OCI-LY1 (cell line): ENCODE data around the gene R3HCC1L.
A peak's percentile ranks its signal among the peaks of the same experiment; 100 is the strongest.

Source experiments
- H2AFZ ChIP-seq: fragments of 200-600 bp; sonication (generic), shearing (Covaris generic); 2 replicates; pipeline ENCODE4 v1.6.0; 2014; ENCODE audit warnings: antibody characterized with exemption, mild to moderate bottlenecking, low read length
- H3F3A ChIP-seq: fragments of 200-600 bp; sonication (generic), shearing (Covaris generic); 2 replicates; pipeline ENCODE4 v1.6.0; 2014; ENCODE audit warnings: mild to moderate bottlenecking, antibody characterized with exemption, low read length, moderate library complexity; ENCODE audit not compliant: insufficient read depth
- H3K27ac ChIP-seq: fragments of 200-600 bp; sonication (generic); 2 replicates; pipeline ENCODE4 v1.5.1; 2014; ENCODE audit warnings: low read length, mixed run types, mild to moderate bottlenecking, low read depth; ENCODE audit not compliant: poor library complexity, severe bottlenecking
- H3K27me3 ChIP-seq: fragments of 200-600 bp; sonication (generic); 2 replicates; pipeline ENCODE4 v1.6.0; 2014; ENCODE audit warnings: antibody characterized with exemption, mild to moderate bottlenecking, low read length, moderate library complexity; ENCODE audit not compliant: insufficient read depth
- H3K36me3 ChIP-seq: fragments of 200-600 bp; sonication (generic); 2 replicates; pipeline ENCODE4 v1.6.1; 2014; ENCODE audit warnings: mild to moderate bottlenecking, antibody characterized with exemption, low read length, moderate library complexity, mixed read lengths; ENCODE audit not compliant: insufficient read depth
- H3K4me1 ChIP-seq: fragments of 200-600 bp; sonication (generic); 2 replicates; pipeline ENCODE4 v1.5.1; 2014; ENCODE audit warnings: mild to moderate bottlenecking, low read length, moderate library complexity; ENCODE audit not compliant: insufficient read depth, severe bottlenecking
- H3K4me2 ChIP-seq: fragments of 200-600 bp; sonication (generic), shearing (Covaris generic); 2 replicates; pipeline ENCODE4 v1.6.1; 2014; ENCODE audit warnings: low read length
- H3K4me3 ChIP-seq: fragments of 200-600 bp; sonication (generic); 2 replicates; pipeline ENCODE4 v1.5.1; 2014; ENCODE audit warnings: low read length, low read depth, mild to moderate bottlenecking, mixed read lengths; ENCODE audit not compliant: poor library complexity, severe bottlenecking
- H3K79me2 ChIP-seq: fragments of 200-600 bp; shearing (Covaris generic); 2 replicates; pipeline ENCODE4 v1.6.1; 2016; ENCODE audit warnings: mixed run types, low read length, mixed read lengths; ENCODE audit not compliant: insufficient read depth
- H3K9ac ChIP-seq: fragments of 200-600 bp; sonication (generic), shearing (Covaris generic); 2 replicates; pipeline ENCODE4 v1.6.1; 2014; ENCODE audit warnings: mild to moderate bottlenecking, low read length, mixed read lengths
- H3K9me2 ChIP-seq: fragments of 200-600 bp; sonication (generic), shearing (Covaris generic); 2 replicates; pipeline ENCODE4 v1.6.1; 2014; ENCODE audit warnings: low read depth, mild to moderate bottlenecking, low read length, mixed read lengths
- H3K9me3 ChIP-seq: fragments of 200-600 bp; shearing (Covaris generic); 2 replicates; pipeline ENCODE4 v1.6.1; 2014; ENCODE audit warnings: low read length, mixed read lengths
- H4K20me1 ChIP-seq: fragments of 200-600 bp; sonication (generic), shearing (Covaris generic); 2 replicates; pipeline ENCODE4 v1.6.0; 2016; ENCODE audit warnings: mild to moderate bottlenecking, low read length; ENCODE audit not compliant: insufficient read depth
- CTCF ChIP-seq: fragments of 200-600 bp; sonication (generic), shearing (Covaris generic); IDR thresholded peaks from 2 replicates; pipeline ENCODE4 v1.5.1; 2017; ENCODE audit warnings: mild to moderate bottlenecking, antibody characterized with exemption, low read length, moderate library complexity, mixed read lengths
- EZH2 ChIP-seq: fragments of 200-600 bp; sonication (generic), shearing (Covaris generic); IDR thresholded peaks from 2 replicates; pipeline ENCODE4 v1.8.0; 2017; ENCODE audit warnings: borderline replicate concordance, mixed run types, mild to moderate bottlenecking, antibody characterized with exemption, low read length, moderate library complexity, mixed read lengths

R3HCC1L gene

GRCh38 chr10:98260752-98261151 is 126.3 kb downstream of the R3HCC1L start:
- Histone ChIP-seq H3K4me1 (no peaks in the 10 kb centered on the region), H3K27me3 (no peaks in the 10 kb centered on the region), H2AFZ (no peak overlapping the region), H3K36me3 (no peaks in the 10 kb centered on the region), H3K9me2 (no peaks in the 10 kb centered on the region), H3F3A (no peaks in the 10 kb centered on the region), H3K27ac (no peak overlapping the region), H3K9me3 (no peaks in the 10 kb centered on the region), H3K4me3 (no peak overlapping the region), H4K20me1 (no peaks in the 10 kb centered on the region), H3K79me2 (no peaks in the 10 kb centered on the region), H3K9ac (no peak overlapping the region), H3K4me2 (no peak overlapping the region)
- no peak for TF ChIP-seq EZH2
- no peak for TF ChIP-seq CTCF

- Histone ChIP-seq H3K79me2 (no peaks in the 10 kb centered on the region), H3K4me2 (no peak overlapping the region), H3K36me3 (no peaks in the 10 kb centered on the region), H2AFZ (no peak overlapping the region), H3K9me3 (no peaks in the 10 kb centered on the region), H3K9me2 (no peaks in the 10 kb centered on the region), H3K4me3 (no peak overlapping the region), H3K27ac (no peak overlapping the region), H3K9ac (no peak overlapping the region), H4K20me1 (no peaks in the 10 kb centered on the region), H3K4me1 (no peaks in the 10 kb centered on the region), H3F3A (no peaks in the 10 kb centered on the region), H3K27me3 (no peaks in the 10 kb centered on the region)
- no peak for TF ChIP-seq CTCF
- no peak for TF ChIP-seq EZH2
Observed at GRCh38 chr10:98261436-98262277, 127.2 kb downstream of the R3HCC1L start.

GRCh38 chr10:98262571-98262970 is 128.1 kb downstream of the R3HCC1L start:
- Histone ChIP-seq H3F3A (no peaks in the 10 kb centered on the region), H3K9ac (no peak overlapping the region), H3K9me3 (no peaks in the 10 kb centered on the region), H2AFZ (no peak overlapping the region), H3K9me2 (no peaks in the 10 kb centered on the region), H3K4me3 (no peak overlapping the region), H3K4me2 (no peak overlapping the region), H3K36me3 (no peaks in the 10 kb centered on the region), H3K27me3 (no peaks in the 10 kb centered on the region), H3K27ac (no peak overlapping the region), H3K79me2 (no peaks in the 10 kb centered on the region), H3K4me1 (no peaks in the 10 kb centered on the region), H4K20me1 (no peaks in the 10 kb centered on the region)
- TF ChIP-seq EZH2, result no peak
- TF ChIP-seq CTCF, result peak; percentile 29
